Glutamatergic neuron (in vitro differentiated cells): ENCODE results near the gene HEXB. TPM values are rescaled to one million over a fixed set of nuclear protein-coding genes. Genes with fewer than 3 reads are reported as not detected.

ENCODE experiments used
- DNase-seq: peaks from one replicate; pipeline ENCODE4 v3.0.0; 2022
- H3K27ac Mint-ChIP-seq: one replicate; pipeline ENCODE4 v1.8.0; 2020; ENCODE audit warnings: mild to moderate bottlenecking, mixed read lengths, inconsistent platforms; ENCODE audit not compliant: unreplicated experiment
- H3K27me3 Mint-ChIP-seq: one replicate; pipeline ENCODE4 v1.8.0; 2020; ENCODE audit warnings: mild to moderate bottlenecking, moderate library complexity, mixed read lengths, inconsistent platforms; ENCODE audit not compliant: unreplicated experiment
- H3K36me3 Mint-ChIP-seq: one replicate; pipeline ENCODE4 v1.8.0; 2020; ENCODE audit warnings: mild to moderate bottlenecking, mixed read lengths, inconsistent platforms; ENCODE audit not compliant: unreplicated experiment
- H3K4me1 Mint-ChIP-seq: one replicate; pipeline ENCODE4 v1.8.0; 2020; ENCODE audit warnings: mild to moderate bottlenecking, low read depth, mixed read lengths, inconsistent platforms; ENCODE audit not compliant: unreplicated experiment
- H3K4me3 Mint-ChIP-seq: one replicate; pipeline ENCODE4 v1.8.0; 2020; ENCODE audit warnings: mild to moderate bottlenecking, mixed read lengths, inconsistent platforms; ENCODE audit not compliant: unreplicated experiment
- H3K9me3 Mint-ChIP-seq: one replicate; pipeline ENCODE4 v1.8.0; 2020; ENCODE audit warnings: mild to moderate bottlenecking, moderate library complexity, mixed read lengths, inconsistent platforms; ENCODE audit not compliant: unreplicated experiment
- CTCF ChIP-seq: fragments of 200-600 bp; sonication (generic); IDR thresholded peaks from one replicate; pipeline ENCODE4 v1.5.0; 2021; ENCODE audit not compliant: partially characterized antibody, unreplicated experiment
- total RNA-seq: library from RNA; stranded (reverse); fragmentation: NEBNext Ultra II Directional; extraction: Animal tissue kit (Norgen Biotek cat#: 25700); gene quantifications from one replicate; pipeline ENCODE4 v1.2.1, GENCODE V29; 2021; ENCODE audit not compliant: unreplicated experiment

HEXB gene
- total RNA-seq, 1 donor from 2014 or later: 13.5 TPM

GRCh38 chr5:74664551-74664950 is 20.5 kb upstream of the HEXB start:
- H3K9me3 Mint-ChIP-seq: peaks cover 4% of the 10 kb centered on the region
- TF ChIP-seq CTCF: no peak
- H3K36me3 Mint-ChIP-seq: no peaks in the 10 kb centered on the region
- no peak overlapping the region for H3K27ac Mint-ChIP-seq
- DNase-seq: no peak
- H3K27me3 Mint-ChIP-seq: peaks cover under 1% of the 10 kb centered on the region
- H3K4me3 Mint-ChIP-seq: no peak overlapping the region
- H3K4me1 Mint-ChIP-seq: peaks cover 17% of the 10 kb centered on the region

GRCh38 chr5:74665273-74665672 is 19.8 kb upstream of the HEXB start:
- H3K36me3 Mint-ChIP-seq: no peaks in the 10 kb centered on the region
- H3K4me1 Mint-ChIP-seq: peaks cover 18% of the 10 kb centered on the region
- DNase-seq: no peak
- no peak overlapping the region for H3K27ac Mint-ChIP-seq
- peaks cover 6% of the 10 kb centered on the region for H3K9me3 Mint-ChIP-seq
- peaks cover 2% of the 10 kb centered on the region for H3K27me3 Mint-ChIP-seq
- H3K4me3 Mint-ChIP-seq: no peak overlapping the region
- no peak for TF ChIP-seq CTCF

- no peak for TF ChIP-seq CTCF
- H3K9me3 Mint-ChIP-seq: peaks cover 3% of the 10 kb centered on the region
- H3K36me3 Mint-ChIP-seq: no peaks in the 10 kb centered on the region
- H3K27me3 Mint-ChIP-seq: peaks cover 2% of the 10 kb centered on the region
- no peak overlapping the region for H3K4me3 Mint-ChIP-seq
- peaks cover 13% of the 10 kb centered on the region for H3K4me1 Mint-ChIP-seq
- H3K27ac Mint-ChIP-seq: no peak overlapping the region
- DNase-seq: no peak
These were observed 19.2 kb upstream of the HEXB start for GRCh38 chr5:74665816-74666215.

GRCh38 chr5:74667396-74667795 is 17.6 kb upstream of the HEXB start:
- TF ChIP-seq CTCF: no peak
- H3K27ac Mint-ChIP-seq: no peak overlapping the region
- DNase-seq: no peak
- H3K36me3 Mint-ChIP-seq: no peaks in the 10 kb centered on the region
- H3K4me3 Mint-ChIP-seq: no peak overlapping the region
- H3K9me3 Mint-ChIP-seq: peaks cover 2% of the 10 kb centered on the region
- peaks cover 9% of the 10 kb centered on the region for H3K4me1 Mint-ChIP-seq
- H3K27me3 Mint-ChIP-seq: peaks cover 2% of the 10 kb centered on the region

GRCh38 chr5:74669821-74670220 is 15.2 kb upstream of the HEXB start:
- no peaks in the 10 kb centered on the region for H3K36me3 Mint-ChIP-seq
- no peak overlapping the region for H3K4me3 Mint-ChIP-seq
- peaks cover 5% of the 10 kb centered on the region for H3K27me3 Mint-ChIP-seq
- H3K4me1 Mint-ChIP-seq: peaks cover 9% of the 10 kb centered on the region
- no peak for TF ChIP-seq CTCF
- peaks cover 2% of the 10 kb centered on the region for H3K9me3 Mint-ChIP-seq
- DNase-seq: no peak
- no peak overlapping the region for H3K27ac Mint-ChIP-seq
